Panc1 (cell line): Measurements from ENCODE around the gene UGT1A9. TPM values are rescaled to one million over a fixed set of nuclear protein-coding genes. Genes with fewer than 3 reads are reported as not detected.

Experiments used
- ATAC-seq: fragments of 200-7000 bp; cut with Tn5 transposase; 2 replicates; pipeline ENCODE4 v1.9.1; 2020; ENCODE audit warnings: mild to moderate bottlenecking, moderate library complexity
- BruUV-seq: library from RNA; stranded (reverse); fragments of 400-500 nt; replicated peaks from 2 replicates; lab custom pipeline; 2021; lab: Mats Ljungman, UMichigan
- CTCF ChIA-PET: fragments of 300-600 bp; sonication (Branson Sonifier 250); formaldehyde crosslinking; loops from one replicate; lab custom pipeline; 2022; ENCODE audit warnings: antibody characterized with exemption; lab: Charles Lee
- POLR2A ChIA-PET: fragments of 300-600 bp; sonication (Branson Sonifier 250); formaldehyde crosslinking; loops from one replicate; lab custom pipeline; 2022; ENCODE audit warnings: antibody characterized with exemption; lab: Charles Lee
- DNase-seq: peaks from one replicate; pipeline ENCODE4 v3.0.0-alpha.2; 2010; ENCODE audit warnings: low read depth, low spot score
- H3K27ac ChIP-seq: 2 replicates; pipeline ENCODE4 v1.5.1; 2011; ENCODE audit warnings: mild to moderate bottlenecking, low read length, inconsistent platforms
- H3K27me3 ChIP-seq: fragments of 200-500 bp; sonication (Bioruptor generic); 2 replicates; pipeline ENCODE4 v1.6.0; 2014; ENCODE audit warnings: low read length, inconsistent platforms; ENCODE audit not compliant: control insufficient read depth, insufficient read depth
- H3K36me3 ChIP-seq: fragments of 200-500 bp; sonication (Bioruptor generic); 2 replicates; pipeline ENCODE4 v1.5.1; 2014; ENCODE audit warnings: inconsistent platforms, mild to moderate bottlenecking, low read length, moderate library complexity; ENCODE audit not compliant: control insufficient read depth, insufficient read depth
- H3K4me1 ChIP-seq: 2 replicates; pipeline ENCODE4 v1.5.1; 2011; ENCODE audit warnings: inconsistent platforms, mild to moderate bottlenecking, low read length, moderate library complexity; ENCODE audit not compliant: control insufficient read depth, insufficient read depth
- H3K4me3 ChIP-seq, 2 experiments: 2 replicates each; pipeline ENCODE4 v1.5.1; 2011 to 2012; ENCODE audit warnings: low read depth in 2 of 2, low read length in 2 of 2, mild to moderate bottlenecking in 2 of 2, inconsistent platforms in 1 of 2, moderate library complexity in 1 of 2
- H3K9me3 ChIP-seq: fragments of 200-500 bp; sonication (Bioruptor generic); 2 replicates; pipeline ENCODE4 v1.5.1; 2014; ENCODE audit warnings: low read depth, mild to moderate bottlenecking, inconsistent platforms, low read length, moderate library complexity; ENCODE audit not compliant: control insufficient read depth, insufficient read depth
- CTCF ChIP-seq: fragments of 450-650 bp; IDR thresholded peaks from 2 replicates; pipeline ENCODE4 v1.5.1; 2017; ENCODE audit warnings: mild to moderate bottlenecking
- POLR2AphosphoS5 ChIP-seq: IDR thresholded peaks from 2 replicates; pipeline ENCODE4 v1.6.1; 2012; ENCODE audit warnings: mild to moderate bottlenecking, low read depth, low read length, moderate library complexity
- SIN3A ChIP-seq: IDR thresholded peaks from 2 replicates; pipeline ENCODE4 v1.6.1; 2012; ENCODE audit warnings: low read depth, mild to moderate bottlenecking, low read length, moderate library complexity, borderline replicate concordance; ENCODE audit not compliant: insufficient read depth
- TCF7L2 ChIP-seq: IDR thresholded peaks from 2 replicates; pipeline ENCODE4 v1.6.1; 2011; ENCODE audit warnings: mild to moderate bottlenecking, low read depth, low read length, inconsistent platforms
- in situ Hi-C: cut with HindIII; loops from 2 replicates; pipeline ENCODE4 v1.10.0; 2016; ENCODE audit warnings: low sequenced_read_pairs, low pct_unique_long_range_greater_than_20kb
- intact Hi-C: fragments of 100-400 bp; cut with micrococcal nuclease; formaldehyde crosslinking; loops from one replicate; pipeline ENCODE4 v1.10.0; 2022; ENCODE audit not compliant: unreplicated experiment
- total RNA-seq: library from RNA; stranded (reverse); gene quantifications from one replicate; pipeline ENCODE4 v1.2.1, GENCODE V29; 2021; ENCODE audit not compliant: unreplicated experiment
- TF ChIP-seq, protein P1 (sequence below), 2 experiments: IDR thresholded peaks; 2 replicates each; pipeline ENCODE4 v1.6.1; 2011 to 2012; ENCODE audit warnings: low read depth in 2 of 2, control low read depth in 1 of 2, low read length in 1 of 2, mild to moderate bottlenecking in 1 of 2, moderate library complexity in 1 of 2; ENCODE audit not compliant: insufficient read depth in 1 of 2

The UGT1A9 gene
- total RNA-seq, 1 experiment from 2014 or later = not detected

DNA sequence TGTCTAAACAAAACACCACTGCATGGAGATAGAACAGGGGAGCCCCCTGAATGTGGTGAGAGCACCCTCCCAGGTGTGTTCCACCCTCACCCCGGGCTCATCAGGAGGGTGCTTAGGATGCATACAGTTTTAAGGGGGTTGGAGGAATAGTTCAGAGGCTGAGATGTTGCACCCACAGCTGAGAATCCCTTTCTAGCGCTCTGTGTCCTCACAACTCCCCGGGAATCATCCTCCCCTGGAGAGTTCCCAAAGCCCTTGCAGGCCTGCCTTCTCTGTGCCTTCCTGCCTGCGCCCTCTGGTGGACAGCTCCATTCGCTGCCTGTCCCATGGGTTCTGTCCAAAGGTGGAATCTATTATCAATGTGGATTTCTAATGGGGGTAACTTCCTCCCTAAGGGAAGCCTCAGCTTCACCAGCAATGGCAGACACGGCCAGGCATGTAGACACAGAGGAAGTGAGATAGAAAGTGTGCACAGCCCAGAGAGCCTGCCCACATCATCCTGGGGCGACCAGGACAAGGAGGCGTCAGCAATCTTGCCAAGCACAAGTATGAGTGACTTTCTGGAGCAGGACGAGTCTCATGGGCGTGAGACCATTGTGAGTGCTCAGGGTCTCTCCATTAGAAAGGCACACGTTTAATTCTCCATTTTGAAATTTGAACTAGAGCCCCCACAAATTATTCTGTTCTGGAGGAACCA is 39.8 kb downstream of the UGT1A9 start:
- ChIA-PET CTCF (interaction anchor here (0.7 to 0.9 kb wide), 2 partner anchors 10 to 357 kb away, joined by 3 to 4 read pairs; partner anchors contain the start of gene DGKD), POLR2A (no interaction called here)
- H3K27me3 ChIP-seq = no peaks in the 10 kb centered on the region
- H3K4me3 ChIP-seq = no peak overlapping the region
- no peaks in the 10 kb centered on the region for H3K36me3 ChIP-seq
- H3K9me3 ChIP-seq = no peaks in the 10 kb centered on the region
- ATAC-seq (peak; percentile 93), DNase-seq (peak; percentile 20)
- H3K27ac ChIP-seq = peak overlapping the region; percentile 24; the same call in 1 of the 2 replicates
- H3K4me1 ChIP-seq = peaks cover 3% of the 10 kb centered on the region
- no TSS peak for BruUV-seq
- TF ChIP-seq SIN3A = no peak
- peak; percentile 94 for TF ChIP-seq CTCF
- TF ChIP-seq POLR2AphosphoS5 = no peak
- TF ChIP-seq, protein P1, sequence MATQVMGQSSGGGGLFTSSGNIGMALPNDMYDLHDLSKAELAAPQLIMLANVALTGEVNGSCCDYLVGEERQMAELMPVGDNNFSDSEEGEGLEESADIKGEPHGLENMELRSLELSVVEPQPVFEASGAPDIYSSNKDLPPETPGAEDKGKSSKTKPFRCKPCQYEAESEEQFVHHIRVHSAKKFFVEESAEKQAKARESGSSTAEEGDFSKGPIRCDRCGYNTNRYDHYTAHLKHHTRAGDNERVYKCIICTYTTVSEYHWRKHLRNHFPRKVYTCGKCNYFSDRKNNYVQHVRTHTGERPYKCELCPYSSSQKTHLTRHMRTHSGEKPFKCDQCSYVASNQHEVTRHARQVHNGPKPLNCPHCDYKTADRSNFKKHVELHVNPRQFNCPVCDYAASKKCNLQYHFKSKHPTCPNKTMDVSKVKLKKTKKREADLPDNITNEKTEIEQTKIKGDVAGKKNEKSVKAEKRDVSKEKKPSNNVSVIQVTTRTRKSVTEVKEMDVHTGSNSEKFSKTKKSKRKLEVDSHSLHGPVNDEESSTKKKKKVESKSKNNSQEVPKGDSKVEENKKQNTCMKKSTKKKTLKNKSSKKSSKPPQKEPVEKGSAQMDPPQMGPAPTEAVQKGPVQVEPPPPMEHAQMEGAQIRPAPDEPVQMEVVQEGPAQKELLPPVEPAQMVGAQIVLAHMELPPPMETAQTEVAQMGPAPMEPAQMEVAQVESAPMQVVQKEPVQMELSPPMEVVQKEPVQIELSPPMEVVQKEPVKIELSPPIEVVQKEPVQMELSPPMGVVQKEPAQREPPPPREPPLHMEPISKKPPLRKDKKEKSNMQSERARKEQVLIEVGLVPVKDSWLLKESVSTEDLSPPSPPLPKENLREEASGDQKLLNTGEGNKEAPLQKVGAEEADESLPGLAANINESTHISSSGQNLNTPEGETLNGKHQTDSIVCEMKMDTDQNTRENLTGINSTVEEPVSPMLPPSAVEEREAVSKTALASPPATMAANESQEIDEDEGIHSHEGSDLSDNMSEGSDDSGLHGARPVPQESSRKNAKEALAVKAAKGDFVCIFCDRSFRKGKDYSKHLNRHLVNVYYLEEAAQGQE (IDR thresholded peaks at IDR 0.05; ENCODE audit: insufficient read depth in 1 of 2, low read depth in 2 of 2, low read length in 1 of 2) = 0 out of 4 replicates have a peak, but pooled peaks of 1 of the 2 experiments have one; percentile 57
- TF ChIP-seq TCF7L2 = no peak
- in situ Hi-C loops = no loop called here
- intact Hi-C loops = no loop called here

DNA sequence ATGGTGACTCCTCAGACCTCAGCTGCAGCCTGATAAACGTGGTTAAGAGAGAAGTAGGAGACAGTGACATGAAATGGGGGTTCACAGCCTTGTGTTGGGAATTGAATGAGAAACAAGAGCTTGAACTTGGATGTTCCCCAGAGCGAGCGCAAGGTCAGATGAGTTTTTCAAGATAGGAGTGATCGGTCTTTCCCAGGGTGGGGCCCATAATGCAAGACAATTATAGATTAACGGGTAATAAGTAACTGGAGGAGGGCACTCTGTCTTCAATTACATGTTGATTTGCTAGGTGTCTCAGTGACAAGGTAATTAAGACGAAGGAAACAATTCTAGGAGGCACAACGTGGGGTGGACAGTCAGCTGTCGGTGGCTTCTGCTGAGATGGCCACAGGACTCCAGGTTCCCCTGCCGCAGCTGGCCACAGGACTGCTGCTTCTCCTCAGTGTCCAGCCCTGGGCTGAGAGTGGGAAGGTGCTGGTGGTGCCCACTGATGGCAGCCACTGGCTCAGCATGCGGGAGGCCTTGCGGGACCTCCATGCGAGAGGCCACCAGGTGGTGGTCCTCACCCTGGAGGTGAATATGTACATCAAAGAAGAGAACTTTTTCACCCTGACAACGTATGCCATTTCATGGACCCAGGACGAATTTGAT is 41.0 kb downstream of the UGT1A9 start, which contains the start of gene UGT1A5:
Gene UGT1A5 (plus strand): TSS at position 297 of the 651 bp plus-strand sequence. CDS start 85 bp downstream, at position 382.
- BruUV-seq = no TSS peak
- H3K27ac ChIP-seq = peak within 1 kb of the TSS; percentile 24; the same call in 1 of the 2 replicates
- ChIA-PET POLR2A (no interaction called here), CTCF (no interaction called here)
- H3K27me3 ChIP-seq = no peaks in the 10 kb centered on the region
- DNase-seq = no peak
- no peaks in the 10 kb centered on the region for H3K9me3 ChIP-seq
- in situ Hi-C loops = no loop called here
- TF ChIP-seq CTCF (no peak), TCF7L2 (no peak), POLR2AphosphoS5 (no peak), SIN3A (no peak)
- TF ChIP-seq, protein P1 (IDR thresholded peaks at IDR 0.05; ENCODE audit: insufficient read depth in 1 of 2, low read depth in 2 of 2, low read length in 1 of 2) = no peak
- H3K4me3 ChIP-seq = no peak within 1 kb of the TSS
- no peaks in the 10 kb centered on the region for H3K36me3 ChIP-seq
- intact Hi-C loops = no loop called here
- no peak for ATAC-seq
- H3K4me1 ChIP-seq = no peaks in the 10 kb centered on the region; the same call in 1 of the 2 replicates
